Left renal cortex interstitium (tissue), 4 donors: ENCODE results near the gene WWOX. TPM values are rescaled to one million over a fixed set of nuclear protein-coding genes. Genes with fewer than 3 reads are reported as not detected.

Source experiments
- DNase-seq, 4 donors: peaks; one replicate each; pipeline ENCODE4 v3.0.0-alpha.2; 2013; ENCODE audit warnings: low read depth in 4 of 4, low spot score in 2 of 4, missing footprints in 1 of 4
- polyA plus RNA-seq, 4 donors: library from polyadenylated mRNA; unstranded; fragments of 120-200 nt; gene quantifications; one replicate each; pipeline ENCODE4 v1.2.1, GENCODE V29; 2013; ENCODE audit not compliant: insufficient read length in 4 of 4

WWOX gene
- polyA plus RNA-seq, 4 donors: 32.7 to 42.3 (median 37.2) TPM

DNA sequence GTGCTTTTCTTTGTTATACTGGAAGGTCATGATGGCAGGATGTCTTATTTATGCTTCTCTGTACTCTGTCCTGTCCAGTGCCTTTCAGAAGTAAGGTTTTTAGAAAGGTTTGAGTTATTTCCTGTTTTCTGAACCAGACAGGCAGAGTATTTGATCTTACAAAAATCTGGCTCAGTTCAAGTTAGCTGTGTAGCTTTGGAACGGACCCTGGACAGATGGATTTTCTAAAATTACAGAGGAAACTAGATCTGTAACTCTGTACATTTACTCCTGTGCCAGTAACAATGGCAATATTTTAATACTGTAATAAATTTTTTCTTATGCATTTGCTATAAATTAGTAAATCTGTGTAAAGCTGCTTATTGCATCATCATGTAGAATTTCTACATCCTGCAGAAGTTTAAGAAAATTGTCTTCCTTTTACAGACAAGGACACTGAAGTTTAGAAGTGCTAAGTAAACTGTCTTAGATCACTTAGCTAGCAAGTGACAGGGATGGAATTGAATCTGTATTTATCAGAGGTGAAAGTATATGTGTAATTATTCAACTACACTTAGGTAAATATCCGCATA, 347.6 kb downstream of the WWOX start:
- DNase-seq: no peak

DNA sequence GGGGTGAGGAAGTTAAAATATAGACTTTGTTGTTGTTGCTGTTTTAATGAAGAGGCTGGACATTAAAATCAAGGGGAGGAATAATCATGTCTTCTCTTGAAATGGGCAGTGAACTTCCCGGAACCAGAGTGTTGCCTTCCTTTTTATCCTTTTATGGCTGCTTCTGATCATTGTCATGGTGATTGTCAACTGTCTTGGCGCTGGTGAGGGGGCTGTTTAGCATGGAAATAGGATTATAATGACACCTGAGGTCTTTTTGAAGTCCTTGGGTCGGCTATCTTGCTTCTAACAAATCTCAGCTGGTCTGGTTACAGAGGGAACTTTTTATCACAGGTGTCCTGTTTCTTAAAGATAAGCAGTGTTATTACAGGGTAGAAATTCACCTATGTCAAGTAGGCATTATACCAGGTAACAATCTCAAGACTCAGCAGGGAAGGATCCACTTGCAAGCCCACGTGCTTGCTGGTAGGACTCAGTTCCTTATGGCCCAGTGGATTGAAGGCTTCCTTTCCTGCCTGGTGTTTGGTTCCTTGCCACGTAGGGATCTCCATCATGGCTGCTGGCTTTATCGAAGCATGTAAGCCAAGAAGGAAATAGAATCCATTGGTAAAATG, 349.3 kb downstream of the WWOX start:
- DNase-seq: no peak

DNA sequence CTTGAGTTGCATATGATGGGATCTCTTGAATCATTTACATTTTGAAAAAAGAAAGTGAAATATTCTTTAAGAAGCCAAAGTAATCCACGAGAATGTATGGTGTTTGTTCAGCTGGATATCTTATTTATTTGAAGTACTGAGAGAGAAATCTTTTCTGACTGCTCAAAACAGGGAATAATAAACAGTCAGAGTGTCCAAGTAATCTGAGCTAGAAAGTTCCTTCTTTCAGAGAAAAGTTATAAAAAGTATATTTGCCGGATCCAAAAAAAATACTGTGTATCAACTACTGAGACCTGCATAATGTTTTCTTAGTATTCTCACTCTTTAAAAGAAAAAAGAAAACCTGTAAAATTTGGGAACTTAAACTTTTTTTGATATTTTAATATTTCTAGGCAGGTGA, 350.8 kb downstream of the WWOX start:
- no peak for DNase-seq

DNA sequence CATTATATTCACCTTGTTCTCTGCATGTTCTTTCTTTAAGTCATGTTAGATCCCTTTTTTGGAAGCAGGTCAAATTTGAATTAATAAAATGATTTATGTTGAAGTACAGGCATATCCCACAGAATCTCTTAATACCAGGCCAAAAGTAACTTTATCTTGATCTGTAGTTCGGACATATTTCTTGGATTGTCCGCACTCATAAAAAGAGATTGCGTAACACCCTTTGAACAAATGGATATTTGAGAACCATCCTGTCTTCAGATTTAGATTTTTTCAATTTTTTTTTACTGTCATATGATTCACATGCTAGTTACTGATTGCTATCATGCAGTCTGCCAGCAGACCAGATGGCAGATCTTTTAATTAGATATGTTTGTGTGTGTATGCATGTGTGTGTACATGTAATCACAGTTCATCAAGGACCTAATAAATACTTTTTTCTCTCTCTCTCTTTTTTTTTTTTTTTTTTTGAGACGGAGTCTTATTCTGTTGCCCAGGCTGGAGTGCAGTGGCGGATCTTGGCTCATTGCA, 352.6 kb downstream of the WWOX start:
- no peak for DNase-seq

DNA sequence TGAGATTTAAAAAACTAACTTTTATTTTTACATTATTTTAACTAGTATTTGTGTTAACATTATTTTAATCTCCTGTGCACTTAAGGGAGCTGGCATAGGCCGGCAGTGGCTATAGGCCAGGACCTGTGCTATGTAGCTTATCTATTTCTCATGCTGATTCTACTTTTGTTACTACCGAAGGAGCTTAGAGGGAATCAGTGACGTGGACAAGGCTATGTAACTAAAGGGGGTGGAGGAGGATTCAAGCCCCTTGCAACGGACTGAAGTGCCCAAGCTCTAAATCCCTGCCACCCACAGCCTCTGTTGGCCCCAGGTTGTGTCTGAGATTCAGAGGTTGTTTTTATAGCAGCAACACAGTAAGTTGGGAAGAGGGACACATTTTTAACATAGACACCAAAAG, 356.4 kb downstream of the WWOX start:
- DNase-seq: no peak

DNA sequence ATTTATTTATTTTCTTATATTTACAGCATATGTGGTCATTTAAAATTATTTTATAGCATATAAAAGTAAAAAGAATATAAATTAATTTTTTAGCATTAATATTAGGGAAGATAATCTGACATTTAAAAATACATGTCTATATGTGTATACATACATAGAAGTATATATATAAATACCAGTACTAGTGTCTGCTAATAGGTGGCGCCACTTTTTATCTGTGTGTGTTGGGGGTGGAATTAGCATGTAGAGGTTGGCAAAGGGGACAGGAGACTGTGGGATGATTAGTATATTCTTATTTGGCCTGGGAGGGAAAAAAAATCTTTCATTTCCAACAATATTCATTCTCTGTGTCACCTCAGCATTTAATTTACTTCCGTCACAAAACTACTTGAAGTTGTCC, 359.1 kb downstream of the WWOX start:
- DNase-seq: no peak

DNA sequence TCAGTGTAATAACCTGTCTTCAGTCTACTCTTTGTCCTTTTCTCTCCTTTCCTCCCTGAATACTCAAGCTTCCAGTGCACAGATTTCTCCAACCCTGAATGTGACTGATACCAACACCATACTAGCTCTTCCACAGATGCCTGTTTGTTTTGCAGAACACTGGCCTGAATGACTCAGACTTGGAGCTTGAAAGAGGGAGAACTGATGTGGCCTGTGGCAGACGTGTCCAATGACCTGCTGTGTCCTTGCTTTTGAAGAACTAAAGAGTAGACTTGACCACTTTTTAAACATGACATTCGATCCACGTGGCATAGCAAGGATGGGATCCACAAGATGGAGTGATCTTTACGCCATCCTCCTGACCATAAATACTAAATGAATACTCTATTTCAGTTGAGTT, 361.0 kb downstream of the WWOX start:
- DNase-seq: no peak

DNA sequence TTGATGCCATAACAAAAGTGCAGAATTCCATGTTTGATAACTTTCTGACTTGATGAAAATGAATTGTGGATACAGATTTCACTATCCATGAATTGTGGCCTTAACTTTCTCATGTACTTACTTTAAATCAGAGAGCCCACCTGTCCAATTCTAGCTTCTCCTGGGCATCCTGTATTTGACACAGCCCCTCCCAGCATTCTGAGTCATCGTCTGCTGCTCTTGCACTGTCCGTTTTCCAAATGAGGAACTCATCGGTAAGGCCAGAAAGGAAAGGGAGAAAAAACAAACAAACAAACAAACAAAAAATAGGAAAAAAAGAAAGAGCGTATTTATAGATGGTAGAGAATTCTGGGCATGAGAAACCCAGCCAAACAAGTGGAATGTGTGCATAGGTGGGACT, 361.6 kb downstream of the WWOX start:
- DNase-seq: no peak

DNA sequence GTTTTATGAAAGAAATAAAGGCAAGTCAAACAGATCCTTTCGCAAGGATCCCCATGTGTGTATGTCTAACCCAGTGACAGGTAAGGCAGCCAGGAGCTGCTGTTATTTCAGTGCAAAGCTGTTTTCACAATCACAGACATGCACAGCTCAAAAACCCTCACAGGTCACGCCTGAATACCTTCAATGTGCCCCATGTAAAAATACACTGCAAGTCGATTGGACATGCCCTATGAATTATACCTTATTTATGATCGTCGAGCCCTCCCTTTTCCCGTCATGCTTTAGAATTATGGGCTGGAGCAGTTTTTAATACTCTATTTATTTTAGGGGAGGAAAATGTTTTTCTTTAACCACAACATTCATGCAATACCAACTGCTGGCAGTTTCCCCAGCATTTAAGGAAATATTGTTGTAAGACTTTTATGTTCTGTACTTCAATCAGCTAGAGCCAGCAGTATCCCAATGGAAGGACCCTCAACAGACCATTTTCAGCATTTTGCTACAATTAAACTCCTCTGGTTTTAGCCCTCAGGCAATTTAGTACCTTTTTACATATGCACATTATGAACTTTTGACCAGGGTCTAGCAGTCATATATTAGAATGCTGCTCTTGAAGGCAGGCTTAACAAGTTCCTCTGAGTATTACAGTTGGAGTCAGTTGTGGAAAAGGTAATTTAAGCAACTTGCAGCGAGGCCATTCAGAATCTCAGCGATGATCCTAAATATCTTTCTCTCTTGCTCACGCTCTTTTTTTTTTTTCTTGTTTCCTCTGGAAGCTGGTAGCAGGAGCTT, 362.2 kb downstream of the WWOX start:
- peak in 1 of 4 donors; percentile 35 for DNase-seq

DNA sequence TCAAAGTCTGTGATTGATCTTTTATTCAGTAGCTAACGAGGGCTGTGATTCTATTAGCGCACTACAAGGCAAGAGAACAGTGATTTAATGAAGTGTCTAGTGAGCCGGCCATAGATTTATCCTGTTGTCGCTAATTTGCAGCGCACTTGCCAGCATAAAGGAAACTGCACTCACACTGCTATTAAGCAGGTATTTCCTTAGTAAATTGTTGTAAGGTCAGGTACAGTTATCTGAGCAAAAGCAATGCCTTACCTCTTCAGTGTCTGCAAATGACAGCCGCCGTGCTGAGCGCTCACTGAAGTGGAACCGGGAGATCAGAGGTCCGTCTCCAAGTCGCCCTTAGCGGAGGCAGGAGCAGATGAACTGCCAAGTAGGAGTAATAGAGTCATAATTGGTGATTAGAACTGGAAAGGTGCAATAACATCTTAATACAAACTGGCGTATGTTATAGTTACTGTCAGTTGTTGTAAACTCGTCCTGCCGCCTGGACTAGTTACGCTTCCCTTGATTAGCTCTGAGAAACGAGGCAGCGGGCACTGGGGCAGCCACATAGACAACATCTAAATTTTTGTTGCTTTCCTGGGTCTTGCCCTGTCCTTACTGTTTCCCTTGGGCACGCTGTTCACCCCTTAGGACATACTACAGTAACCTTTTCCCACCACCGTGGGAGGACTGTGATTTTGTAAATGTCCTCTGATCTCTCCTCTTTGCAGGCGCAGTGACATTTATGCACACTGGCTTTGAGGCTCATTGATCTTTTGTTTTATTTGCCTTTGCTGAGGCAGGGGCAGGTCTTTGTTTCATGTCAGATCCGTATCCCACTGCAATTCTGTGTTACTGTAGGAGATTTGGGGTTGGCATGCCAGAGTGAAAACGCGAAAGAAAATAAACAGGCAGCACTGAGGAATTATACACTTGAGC, 363.1 kb downstream of the WWOX start:
- no peak for DNase-seq

DNA sequence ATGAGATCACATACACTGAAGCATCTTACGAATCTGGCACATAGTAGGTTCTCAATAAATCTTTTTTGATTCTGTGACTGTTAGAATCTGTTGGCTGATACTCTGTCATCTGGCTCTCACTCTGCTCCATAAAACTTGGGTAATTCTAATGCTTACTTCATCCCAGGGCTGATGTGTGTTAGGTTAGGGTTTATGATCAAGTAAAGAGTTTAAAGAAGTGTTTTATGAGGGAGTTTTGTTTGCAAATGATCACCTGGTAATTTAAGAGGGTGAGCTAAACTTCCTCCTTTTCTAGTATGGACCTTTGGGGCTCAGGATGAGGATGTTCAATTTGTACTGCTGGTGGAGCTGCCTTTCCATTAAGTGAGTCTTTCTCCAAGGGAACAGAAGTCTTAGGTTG, 364.1 kb downstream of the WWOX start:
- DNase-seq: no peak

DNA sequence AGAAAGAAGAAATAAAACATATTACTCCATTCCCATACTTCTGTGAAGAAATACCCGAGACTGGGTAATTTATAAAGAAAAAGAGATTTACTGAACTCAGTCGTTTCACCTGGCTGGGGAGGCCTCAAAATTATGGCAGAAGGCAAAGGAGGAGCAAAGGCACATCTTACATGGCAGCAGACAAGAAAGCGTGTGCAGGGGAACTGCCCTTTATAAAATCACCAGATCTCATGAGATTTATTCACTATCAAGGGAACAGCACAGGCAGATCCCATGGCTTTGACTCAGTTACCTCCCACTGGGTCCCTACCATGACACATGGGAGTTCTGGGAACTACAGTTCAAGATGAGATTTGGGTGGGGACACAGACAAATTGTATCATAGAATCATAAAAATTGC, 365.4 kb downstream of the WWOX start:
- DNase-seq: no peak

DNA sequence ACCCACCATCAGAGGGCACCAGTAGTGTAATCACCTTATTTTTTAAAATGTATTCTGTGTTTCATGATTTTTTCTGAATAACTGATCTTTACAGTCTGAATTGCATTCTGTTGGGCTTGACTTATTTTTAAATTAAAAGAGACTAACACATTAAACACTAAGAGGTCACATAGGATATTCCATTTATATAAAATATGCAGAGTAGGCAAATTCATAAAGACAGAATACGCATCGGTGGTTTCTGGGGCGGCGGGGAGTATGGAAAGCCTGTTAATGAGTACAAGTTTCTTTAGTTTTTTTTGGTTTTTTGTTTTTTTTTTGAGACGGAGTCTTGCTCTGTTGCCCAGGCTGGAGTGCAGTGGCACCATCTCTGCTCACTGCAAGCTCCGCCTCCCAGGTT, 366.3 kb downstream of the WWOX start:
- DNase-seq: no peak

DNA sequence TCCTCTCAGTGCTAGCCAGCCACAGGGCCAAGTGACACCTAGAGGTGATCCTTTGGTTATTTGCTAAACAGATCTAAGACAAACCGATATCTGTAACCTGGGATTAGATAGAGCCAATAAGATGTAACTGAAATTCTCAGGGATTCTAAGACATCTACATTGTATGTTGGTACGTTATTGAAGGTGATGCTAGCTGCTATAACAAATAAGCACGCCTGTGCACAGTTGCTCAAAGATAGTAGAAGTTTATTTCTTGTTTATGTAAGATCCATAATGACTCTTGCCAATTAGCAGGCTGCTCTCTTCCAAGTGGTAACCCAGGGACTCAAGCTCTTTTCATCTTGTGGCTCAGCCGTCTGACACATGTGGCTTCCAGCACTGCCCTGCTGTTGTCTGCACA, 370.3 kb downstream of the WWOX start:
- DNase-seq: no peak

DNA sequence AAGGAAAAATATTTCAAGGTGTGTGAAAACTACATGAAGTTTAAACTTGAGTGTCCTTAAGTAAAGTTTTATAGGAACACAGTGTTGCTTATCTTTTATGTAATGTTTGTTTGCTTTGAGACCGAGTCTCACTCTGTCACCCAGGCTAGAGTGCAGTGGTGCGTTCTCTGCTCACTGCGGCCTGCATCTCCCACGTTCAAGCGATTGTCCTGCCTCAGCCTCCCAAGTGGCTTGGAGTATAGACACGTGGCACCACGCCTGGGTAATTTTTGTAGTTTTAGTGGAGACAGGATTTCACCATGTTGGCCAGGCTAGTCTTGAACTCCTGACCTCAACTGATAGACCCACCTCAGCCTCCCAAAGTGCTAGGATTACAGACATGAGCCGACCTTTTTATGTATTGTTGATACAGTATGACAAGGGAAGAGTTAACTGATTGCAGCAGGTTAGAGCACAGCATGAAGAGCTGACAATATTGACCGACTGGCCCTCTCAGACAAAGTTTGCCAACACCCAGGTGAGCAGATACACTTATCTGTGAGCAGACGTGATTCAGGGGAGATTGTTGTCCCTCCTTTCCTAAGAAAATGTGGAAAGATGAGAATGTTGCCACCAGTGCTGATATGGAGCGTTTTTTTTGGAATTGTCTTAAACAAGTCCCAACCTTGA, 373.7 kb downstream of the WWOX start:
- no peak for DNase-seq

DNA sequence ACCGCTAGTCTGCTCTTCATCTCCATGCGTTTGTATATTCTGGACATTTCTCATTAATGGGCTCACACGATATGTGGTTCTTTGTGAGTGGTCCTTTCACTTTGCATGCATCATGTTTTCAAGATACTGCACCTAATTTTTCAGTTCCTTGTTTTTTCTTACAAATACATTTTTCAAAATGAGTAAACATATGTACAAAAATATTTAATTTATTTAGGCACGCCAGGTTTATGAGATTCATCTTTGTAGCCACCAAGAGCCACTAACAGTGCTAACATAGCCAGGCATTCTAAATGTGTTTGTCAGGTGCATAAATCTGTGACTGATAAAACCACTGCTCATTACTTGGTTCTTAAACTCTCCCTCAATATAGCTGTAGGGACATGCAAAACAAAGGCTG, 375.3 kb downstream of the WWOX start:
- DNase-seq: no peak

DNA sequence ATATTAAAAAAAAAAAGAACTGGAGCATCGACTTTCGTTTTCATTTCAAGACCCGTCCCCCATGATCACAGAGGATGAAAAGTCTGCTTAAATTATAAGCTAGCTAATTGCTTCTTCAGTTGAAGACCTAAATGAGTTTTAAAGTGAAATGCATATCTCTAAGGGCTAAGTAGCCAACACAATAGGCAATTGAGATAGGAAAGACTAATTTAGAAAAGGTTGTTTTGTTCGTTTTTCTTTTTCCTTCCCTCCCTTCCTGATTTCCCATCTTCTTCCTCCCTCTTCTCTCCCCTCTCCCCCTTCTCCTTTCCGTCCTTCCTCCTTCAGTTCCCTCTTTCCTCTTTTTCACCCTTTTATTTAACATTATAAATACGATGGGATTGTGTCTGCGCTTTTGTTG, 377.2 kb downstream of the WWOX start:
- DNase-seq: no peak

DNA sequence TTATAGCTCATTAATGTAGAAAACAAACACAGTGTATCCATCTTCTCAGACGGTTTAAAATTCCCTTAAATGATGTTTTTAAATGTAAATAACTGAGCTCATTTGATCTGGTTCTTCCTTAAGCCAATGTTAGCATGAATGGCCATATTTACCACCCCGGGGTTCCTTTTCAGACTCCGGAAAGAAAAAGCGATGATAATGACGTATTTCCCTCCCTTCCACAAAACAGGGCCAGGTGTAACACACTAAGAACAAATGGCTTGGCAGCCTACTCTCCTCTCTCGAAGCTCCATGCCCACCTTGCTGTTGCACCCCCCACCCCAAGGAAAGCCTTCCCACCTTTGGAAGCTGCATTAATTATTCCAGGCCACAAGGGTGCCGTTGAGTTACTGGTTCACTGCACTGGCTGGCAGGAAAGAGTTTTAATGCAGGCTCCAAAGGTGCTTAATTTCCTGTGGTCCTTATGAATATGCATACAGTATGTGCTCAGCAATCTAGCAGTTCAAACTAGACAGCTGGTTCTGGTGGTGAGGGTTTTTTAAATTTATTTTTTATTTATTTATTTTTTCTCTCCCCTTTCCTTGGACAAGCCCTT, 378.9 kb downstream of the WWOX start:
- DNase-seq: no peak

DNA sequence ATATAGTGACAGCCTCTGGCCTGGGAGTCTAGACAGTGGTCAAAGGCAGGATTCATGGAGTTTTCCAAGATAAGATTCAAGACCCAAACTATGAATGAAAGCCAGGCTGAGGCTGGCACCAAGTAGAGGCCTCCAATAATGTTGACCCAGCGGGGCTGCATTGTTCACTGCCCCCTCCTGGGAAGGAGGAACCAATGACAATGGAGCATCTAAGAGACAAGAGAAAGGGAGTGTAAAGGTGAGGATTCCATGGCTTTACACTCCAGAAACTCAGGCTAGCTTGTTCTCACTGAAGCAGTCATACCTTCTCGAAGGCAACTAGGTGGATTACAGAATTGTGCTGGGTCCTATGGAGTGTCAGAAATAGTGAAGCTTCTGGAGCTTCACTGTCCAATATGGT, 380.3 kb downstream of the WWOX start:
- DNase-seq: no peak

DNA sequence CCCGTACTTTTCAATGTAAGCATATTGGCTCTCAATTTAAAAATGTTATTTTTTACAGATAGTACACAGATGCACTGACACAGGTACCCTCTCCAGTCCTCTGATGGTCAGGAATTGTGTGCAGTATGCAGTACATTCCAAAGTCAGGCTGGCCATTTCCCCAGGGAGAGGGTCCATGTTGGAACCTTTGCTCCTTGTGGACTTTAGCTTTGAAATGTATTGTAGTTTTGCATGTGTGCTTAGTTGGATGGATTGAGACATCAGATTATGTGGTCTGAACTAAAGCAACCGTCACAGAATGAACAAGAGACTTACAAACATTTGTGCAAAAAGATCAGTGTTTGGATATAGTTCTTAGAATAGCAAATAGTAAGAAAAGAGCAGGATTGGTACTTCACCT, 381.1 kb downstream of the WWOX start:
- DNase-seq: no peak
